HAP-1 (cell line): ENCODE data around the gene VARS1.
"Not testable (repeated sequence)": the region's sequence is repeated elsewhere in the genome, so short reads cannot be mapped to it uniquely, and the experiment has no call there.

Experiments used
- DNase-seq, 2 experiments: peaks; one replicate each; pipeline ENCODE4 v3.0.0-alpha.2; 2016 to 2020; ENCODE audit warnings: low spot score in 2 of 2
- H3K27me3 ChIP-seq: fragments of 250-450 bp; sonication (Bioruptor Pico); 2 replicates; pipeline ENCODE4 v1.5.1; 2020; ENCODE audit warnings: low read depth, mild to moderate bottlenecking, moderate library complexity
- H3K36me3 ChIP-seq: fragments of 250-450 bp; sonication (Bioruptor Pico); replicated peaks from 2 replicates; pipeline ENCODE4 v1.5.1; 2020; ENCODE audit warnings: mild to moderate bottlenecking
- H3K4me1 ChIP-seq: fragments of 250-450 bp; sonication (Bioruptor Pico); 2 replicates; pipeline ENCODE4 v1.5.1; 2020; ENCODE audit warnings: mild to moderate bottlenecking
- H3K4me3 ChIP-seq: fragments of 250-450 bp; sonication (Bioruptor Pico); 2 replicates; pipeline ENCODE4 v1.5.1; 2020; ENCODE audit warnings: mild to moderate bottlenecking, moderate library complexity
- H3K9me3 ChIP-seq: fragments of 250-450 bp; sonication (Bioruptor Pico); 2 replicates; pipeline ENCODE4 v1.5.1; 2020; ENCODE audit warnings: mild to moderate bottlenecking, moderate library complexity
- in situ Hi-C: fragments of 300-500 bp; cut with MboI; formaldehyde crosslinking; loops from 3 replicates; pipeline ENCODE4 v1.14.3; 2020; ENCODE audit warnings: low sequenced_read_pairs, inconsistent platforms, mixed read lengths

VARS1 gene

DNA sequence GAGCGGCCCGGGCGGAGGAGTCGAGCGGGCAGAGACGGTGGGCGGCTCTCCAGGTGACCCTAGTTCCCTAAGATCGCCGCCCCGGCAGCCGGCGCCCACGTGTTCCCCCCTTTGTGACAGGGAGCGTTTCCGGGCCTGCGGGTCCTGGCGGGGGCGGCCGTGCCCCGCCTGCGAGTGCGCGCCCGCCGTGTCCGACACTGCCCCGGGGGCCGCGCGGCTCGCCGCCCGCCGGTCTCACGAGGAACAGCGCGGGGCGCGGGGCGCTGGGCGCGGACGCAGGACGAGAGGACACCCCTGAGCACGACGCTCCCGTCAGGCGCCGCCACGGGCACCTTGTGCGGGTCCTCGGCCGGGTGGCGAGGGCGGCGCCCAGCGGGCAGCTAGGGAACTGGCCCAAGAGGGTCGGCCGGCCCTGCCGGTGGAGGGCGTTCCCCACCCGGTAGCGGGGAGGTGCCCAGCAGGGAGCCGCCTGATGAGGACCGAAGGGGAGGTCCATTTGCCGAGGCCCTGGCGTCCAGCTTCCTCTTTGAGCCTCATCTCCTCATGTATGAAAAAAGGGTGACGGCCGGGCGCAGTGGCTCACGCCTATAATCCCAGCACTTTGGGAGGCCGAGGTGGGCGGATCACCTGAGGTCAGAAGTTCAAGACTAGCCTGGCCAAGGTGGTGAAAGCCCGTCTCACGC is at the start of gene VARS1:
VARS1 (minus strand) TSS at position 137 of the 683 bp plus-strand sequence. CDS start 535 bp downstream, outside the sequence.
- no peaks in the 10 kb centered on the region for H3K27me3 ChIP-seq
- DNase-seq, result peak; percentile 90 to 95
- peaks cover 8% of the 10 kb centered on the region for H3K4me1 ChIP-seq
- H3K4me3 ChIP-seq, result peak within 1 kb of the TSS; percentile 96
- H3K36me3 ChIP-seq, result peaks cover 35% of the 10 kb centered on the region
- in situ Hi-C loops, result no loop called here
- no peaks in the 10 kb centered on the region for H3K9me3 ChIP-seq

- no peak for DNase-seq
- Histone ChIP-seq H3K4me1 (no peaks in the 10 kb centered on the region), H3K36me3 (peaks cover 22% of the 10 kb centered on the region), H3K9me3 (no peaks in the 10 kb centered on the region), H3K27me3 (no peaks in the 10 kb centered on the region), H3K4me3 (no peak overlapping the region)
- in situ Hi-C loops, result no loop called here
Observed at GRCh38 chr6:31844507-31844906, 49.0 kb upstream of the VARS1 start.

- Histone ChIP-seq H3K9me3 (no peaks in the 10 kb centered on the region), H3K4me3 (no peak overlapping the region), H3K4me1 (peaks cover 9% of the 10 kb centered on the region), H3K27me3 (no peaks in the 10 kb centered on the region), H3K36me3 (peaks cover 46% of the 10 kb centered on the region)
- DNase-seq, result no peak
- in situ Hi-C loops, result no loop called here
Observed at GRCh38 chr6:31842053-31842452, 46.5 kb upstream of the VARS1 start.

GRCh38 chr6:31839779-31840126 is 44.2 kb upstream of the VARS1 start:
- in situ Hi-C loops, result not testable (repeated sequence)

DNA sequence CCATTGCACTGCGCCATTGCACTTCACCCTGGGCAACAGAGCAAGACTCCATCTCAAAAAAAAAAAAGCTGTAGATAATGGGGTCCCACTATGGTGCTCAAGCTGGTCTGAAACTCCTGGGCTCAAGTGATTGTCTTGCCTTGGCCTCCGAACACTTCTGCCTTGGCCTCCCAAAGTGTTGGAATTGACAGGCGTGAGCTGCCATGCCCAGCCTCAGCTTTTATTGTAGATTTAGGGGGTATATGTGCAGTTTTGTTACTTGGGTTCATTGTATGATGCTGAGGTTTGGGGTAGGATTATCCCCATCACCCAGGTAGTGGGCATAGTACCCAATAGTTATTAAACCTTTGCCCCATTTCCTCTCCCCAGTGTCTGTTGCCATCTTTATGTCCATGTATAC is 43.4 kb upstream of the VARS1 start:
- peaks cover 70% of the 10 kb centered on the region for H3K36me3 ChIP-seq
- H3K27me3 ChIP-seq, result no peaks in the 10 kb centered on the region
- no peak overlapping the region for H3K4me3 ChIP-seq
- no peaks in the 10 kb centered on the region for H3K9me3 ChIP-seq
- H3K4me1 ChIP-seq, result peaks cover 12% of the 10 kb centered on the region
- in situ Hi-C loops, result no loop called here
- DNase-seq, result no peak

More at GRCh38 chr6:31839779-31840126, 44.2 kb upstream of the VARS1 start:
- H3K27me3 ChIP-seq, H3K4me3 ChIP-seq, H3K9me3 ChIP-seq, H3K4me1 ChIP-seq, DNase-seq: not testable (repeated sequence)
- peaks cover 69% of the 10 kb centered on the region for H3K36me3 ChIP-seq

DNA sequence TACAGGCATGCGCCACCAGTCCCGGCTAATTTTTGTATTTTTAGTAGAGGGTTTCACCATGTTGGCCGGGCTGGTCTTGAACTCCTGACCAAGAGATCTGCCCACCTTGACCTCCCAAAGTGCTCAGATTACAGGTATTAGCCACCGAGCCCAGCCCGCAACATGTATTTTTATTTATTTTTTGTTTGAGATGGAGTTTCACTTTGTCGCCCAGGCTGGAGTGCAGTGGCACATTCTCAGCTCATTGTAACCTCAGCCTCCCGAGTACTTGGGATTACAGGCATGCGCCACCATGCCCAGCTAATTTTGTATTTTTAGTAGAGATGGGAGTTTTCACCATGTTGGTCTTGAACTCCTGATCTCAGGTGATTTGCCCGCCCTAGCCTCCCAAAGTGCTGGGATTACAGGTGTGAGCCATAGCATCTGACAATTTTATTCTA is 42.6 kb upstream of the VARS1 start:
- Histone ChIP-seq H3K4me1 (peaks cover 15% of the 10 kb centered on the region), H3K36me3 (peaks cover 70% of the 10 kb centered on the region), H3K4me3 (peak overlapping the region; percentile 100)
- H3K9me3 ChIP-seq, H3K27me3 ChIP-seq, DNase-seq, in situ Hi-C loops: not testable (repeated sequence)

DNA sequence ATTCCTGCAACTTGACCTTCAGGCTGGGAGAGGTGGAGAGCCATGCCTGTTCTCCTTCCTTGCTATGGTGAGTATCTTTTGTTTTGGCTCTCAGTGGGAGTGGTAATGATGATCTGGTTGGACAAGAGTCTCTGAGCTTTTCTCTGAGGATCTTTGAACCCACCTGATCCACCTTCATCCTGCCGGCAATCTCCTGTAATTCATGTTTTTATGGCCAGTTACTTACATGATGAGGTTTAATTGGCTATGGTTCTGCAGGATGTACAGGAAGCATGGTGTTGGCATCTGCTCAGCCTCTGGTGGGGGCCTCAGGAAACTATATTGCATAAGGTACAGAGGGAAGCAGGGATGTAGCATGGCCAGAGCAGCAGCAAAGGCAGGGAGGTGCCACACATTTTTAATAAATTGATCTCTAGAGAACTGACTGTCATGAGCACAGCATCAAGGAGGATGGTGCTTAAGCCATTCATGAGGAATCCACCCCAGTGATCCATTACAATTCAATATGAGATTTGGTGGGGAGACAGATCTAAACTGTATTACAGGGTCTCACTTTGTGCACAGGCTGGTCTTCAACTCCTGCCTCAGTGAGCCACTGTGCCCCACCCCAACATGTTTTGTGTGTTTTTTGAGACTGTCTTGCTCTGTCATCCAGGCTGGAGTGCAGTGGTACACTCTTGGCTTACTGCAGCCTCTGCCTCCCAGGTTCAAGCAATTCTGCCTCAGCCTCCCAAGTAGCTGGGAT is 42.0 kb upstream of the VARS1 start:
- peak overlapping the region; percentile 100 for H3K4me3 ChIP-seq
- in situ Hi-C loops, result no loop called here
- H3K9me3 ChIP-seq, result no peaks in the 10 kb centered on the region
- DNase-seq, result peak in 1 of 2 experiments; percentile 24
- peaks cover 15% of the 10 kb centered on the region for H3K4me1 ChIP-seq
- H3K36me3 ChIP-seq, result peaks cover 70% of the 10 kb centered on the region
- H3K27me3 ChIP-seq, result no peaks in the 10 kb centered on the region

GRCh38 chr6:31836474-31837368 is 41.2 kb upstream of the VARS1 start:
- Histone ChIP-seq H3K27me3 (no peaks in the 10 kb centered on the region), H3K36me3 (peaks cover 70% of the 10 kb centered on the region), H3K9me3 (no peaks in the 10 kb centered on the region), H3K4me1 (peaks cover 17% of the 10 kb centered on the region), H3K4me3 (peak overlapping the region; percentile 100)
- in situ Hi-C loops, result no loop called here
- peak in 1 of 2 experiments; percentile 18 for DNase-seq

- peaks cover 21% of the 10 kb centered on the region for H3K4me1 ChIP-seq
- H3K9me3 ChIP-seq, result no peaks in the 10 kb centered on the region
- H3K27me3 ChIP-seq, result no peaks in the 10 kb centered on the region
- no peak for DNase-seq
- in situ Hi-C loops, result no loop called here
- peaks cover 64% of the 10 kb centered on the region for H3K36me3 ChIP-seq
- peak overlapping the region; percentile 100 for H3K4me3 ChIP-seq
Observed at GRCh38 chr6:31836047-31836473, 40.5 kb upstream of the VARS1 start.

- in situ Hi-C loops, result loop anchor here (5.0 kb wide), 2 partner anchors 97 to 292 kb away; partner anchors contain the start of genes CLIC1 and DDX39B
- peak overlapping the region; percentile 100 for H3K4me3 ChIP-seq
- DNase-seq, result peak; percentile 93 to 95
- no peaks in the 10 kb centered on the region for H3K9me3 ChIP-seq
- no peaks in the 10 kb centered on the region for H3K27me3 ChIP-seq
- H3K36me3 ChIP-seq, result peaks cover 52% of the 10 kb centered on the region
- peaks cover 21% of the 10 kb centered on the region for H3K4me1 ChIP-seq
Observed at GRCh38 chr6:31834367-31835250, 39.1 kb upstream of the VARS1 start.

DNA sequence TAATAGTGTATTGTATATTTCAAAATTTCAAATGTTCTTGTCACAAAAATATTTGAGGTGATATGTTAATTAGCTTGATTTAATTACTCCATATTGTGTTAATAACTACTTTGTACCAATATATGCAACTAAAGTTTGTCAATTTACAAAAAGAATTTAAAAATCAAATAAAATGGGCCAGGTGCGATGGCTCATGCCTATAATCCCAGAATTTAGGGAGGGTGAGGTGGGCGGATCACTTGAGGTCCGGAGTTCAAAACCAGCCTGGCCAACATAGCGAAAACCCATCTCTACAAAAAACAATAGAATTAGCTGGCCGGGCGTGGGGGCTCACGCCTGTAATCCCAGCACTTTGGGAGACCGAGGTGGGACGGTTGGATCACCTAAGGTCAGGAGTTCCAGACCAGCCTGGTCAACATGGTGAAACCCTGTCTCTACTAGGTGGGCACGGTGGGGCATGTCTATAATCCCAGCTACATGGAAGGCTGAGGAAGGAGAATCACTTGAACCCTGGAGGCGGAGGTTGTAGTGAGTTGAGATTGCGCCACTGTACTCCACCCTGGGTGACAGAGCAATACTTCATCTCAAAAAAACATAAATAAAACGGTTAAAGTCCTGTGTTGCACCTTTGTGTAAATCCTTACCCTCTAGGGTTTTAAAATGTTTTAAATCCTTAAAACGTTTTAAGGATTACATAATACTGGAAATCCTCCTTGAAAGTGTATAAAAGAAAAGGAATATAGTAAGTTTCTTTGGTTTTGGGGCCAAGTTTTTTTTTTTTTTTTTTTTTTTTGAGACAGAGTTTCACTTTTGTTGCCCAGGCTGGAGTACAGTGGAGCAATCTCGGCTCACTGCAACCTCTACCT is 36.0 kb upstream of the VARS1 start:
- no peak for DNase-seq
- no peaks in the 10 kb centered on the region for H3K9me3 ChIP-seq
- H3K4me1 ChIP-seq, result peaks cover 17% of the 10 kb centered on the region
- H3K4me3 ChIP-seq, result peak overlapping the region; percentile 51
- H3K36me3 ChIP-seq, result peaks cover 22% of the 10 kb centered on the region
- no peaks in the 10 kb centered on the region for H3K27me3 ChIP-seq
- in situ Hi-C loops, result loop anchor here (5.0 kb wide), 2 partner anchors 94 to 289 kb away; partner anchors contain the start of genes CLIC1 and DDX39B

DNA sequence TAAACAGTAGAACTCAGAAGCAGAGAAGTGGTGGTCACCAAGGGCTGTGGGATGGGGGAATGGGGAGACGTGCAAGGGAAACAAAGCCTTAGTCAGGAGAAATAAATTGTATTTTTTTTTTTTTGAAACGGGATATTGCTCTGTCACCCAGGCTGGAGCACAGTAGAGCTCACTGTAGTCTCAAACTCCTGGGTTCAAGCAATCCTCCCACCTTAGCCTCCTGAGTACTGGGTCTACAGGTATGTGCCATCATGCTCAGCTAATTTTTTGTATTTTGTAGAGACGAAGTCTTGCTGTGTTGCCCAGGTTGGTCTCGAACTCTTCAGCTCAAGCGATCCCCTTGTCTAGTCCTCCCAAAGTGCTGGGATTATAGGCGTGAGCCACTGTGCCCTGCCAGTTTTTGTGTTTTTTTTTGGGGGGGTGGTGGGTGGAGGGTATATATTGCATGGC is 35.4 kb upstream of the VARS1 start:
- no peak for DNase-seq
- Histone ChIP-seq H3K36me3 (peaks cover 15% of the 10 kb centered on the region), H3K4me1 (peaks cover 24% of the 10 kb centered on the region), H3K4me3 (peak overlapping the region; percentile 51), H3K9me3 (no peaks in the 10 kb centered on the region), H3K27me3 (no peaks in the 10 kb centered on the region)
- in situ Hi-C loops, result loop anchor here (5.0 kb wide), 2 partner anchors 94 to 289 kb away; partner anchors contain the start of genes CLIC1 and DDX39B
